CD4-positive, alpha-beta memory T cell (primary cell): ENCODE results near the gene OR56B1. TPM values are rescaled to one million over a fixed set of nuclear protein-coding genes. Genes with fewer than 3 reads are reported as not detected.
"Not testable (repeated sequence)": the region's sequence is repeated elsewhere in the genome, so short reads cannot be mapped to it uniquely, and the experiment has no call there.

Experiments used
- CTCF ChIA-PET: fragments of 350-600 bp; sonication (Branson Sonifier 250); formaldehyde crosslinking; loops from one replicate; lab custom pipeline; 2021; ENCODE audit warnings: inconsistent platforms; ENCODE audit not compliant: partially characterized antibody; lab: Charles Lee
- POLR2A ChIA-PET: fragments of 350-600 bp; sonication (Branson Sonifier 250); formaldehyde crosslinking; loops from one replicate; lab custom pipeline; 2021; ENCODE audit not compliant: partially characterized antibody; lab: Charles Lee
- DNase-seq, 5 donors: peaks; one replicate each; pipeline versions ENCODE4 v3.0.0 to v3.0.0-alpha.2; 2020 to 2022; ENCODE audit warnings: mixed read lengths in 1 of 5
- H3K27ac ChIP-seq: one replicate; pipeline ENCODE4 v1.7.0; 2013; ENCODE audit warnings: low read depth, low read length
- H3K27me3 ChIP-seq: 2 replicates; pipeline ENCODE4 v1.7.0; 2013; ENCODE audit warnings: mild to moderate bottlenecking, low read length, moderate library complexity; ENCODE audit not compliant: insufficient read depth
- H3K36me3 ChIP-seq: 2 replicates; pipeline ENCODE4 v1.7.0; 2013; ENCODE audit warnings: mild to moderate bottlenecking, low read length, moderate library complexity; ENCODE audit not compliant: insufficient read depth
- H3K4me1 ChIP-seq: 2 replicates; pipeline ENCODE4 v1.7.0; 2013; ENCODE audit warnings: mild to moderate bottlenecking, low read length, moderate library complexity; ENCODE audit not compliant: insufficient read depth
- H3K4me3 ChIP-seq, 2 donors: one replicate each; pipeline ENCODE4 v1.7.0; 2013; ENCODE audit warnings: low read length in 2 of 2, mild to moderate bottlenecking in 1 of 2
- H3K9me3 ChIP-seq, 2 donors: one replicate each; pipeline ENCODE4 v1.7.0; 2013; ENCODE audit warnings: low read length in 2 of 2, control low read depth in 1 of 2; ENCODE audit not compliant: control insufficient read depth in 1 of 2
- H3K27ac Mint-ChIP-seq, 7 donors: one replicate each; pipeline ENCODE4 v1.8.0; 2020 to 2021; ENCODE audit warnings: mixed read lengths in 7 of 7, mild to moderate bottlenecking in 6 of 7, inconsistent platforms in 3 of 7, moderate library complexity in 3 of 7
- H3K27me3 Mint-ChIP-seq, 2 donors: one replicate each; pipeline ENCODE4 v1.8.0; 2020 to 2021; ENCODE audit warnings: mixed read lengths in 2 of 2
- H3K36me3 Mint-ChIP-seq, 2 donors: one replicate each; pipeline ENCODE4 v1.8.0; 2020 to 2021; ENCODE audit warnings: mixed read lengths in 2 of 2, inconsistent platforms in 1 of 2, mild to moderate bottlenecking in 1 of 2
- H3K4me1 Mint-ChIP-seq, 4 donors: one replicate each; pipeline ENCODE4 v1.8.0; 2020 to 2021; ENCODE audit warnings: mixed read lengths in 4 of 4, mild to moderate bottlenecking in 1 of 4
- H3K4me3 Mint-ChIP-seq, 8 donors: one replicate each; pipeline ENCODE4 v1.8.0; 2020 to 2021; ENCODE audit warnings: mixed read lengths in 8 of 8, mild to moderate bottlenecking in 7 of 8, moderate library complexity in 6 of 8, inconsistent platforms in 3 of 8
- H3K9me3 Mint-ChIP-seq, 8 donors: one replicate each; pipeline ENCODE4 v1.8.0; 2020 to 2021; ENCODE audit warnings: mixed read lengths in 8 of 8, mild to moderate bottlenecking in 5 of 8, inconsistent platforms in 3 of 8, moderate library complexity in 1 of 8
- intact Hi-C: fragments of 100-400 bp; cut with micrococcal nuclease; formaldehyde crosslinking; loops from one replicate; pipeline ENCODE4 v1.15.1; 2023
- polyA plus RNA-seq, 2 donors: library from polyadenylated mRNA; unstranded; fragments of 300-500 nt; fragmentation: Illumina TruSeq; gene quantifications; one replicate each; pipeline ENCODE4 v1.2.3, GENCODE V29; 2021
- total RNA-seq, 2 experiments: library from RNA; stranded (reverse); gene quantifications; one replicate each; pipeline ENCODE4 v1.2.3, GENCODE V29; 2021

OR56B1 gene
- total and polyA plus RNA-seq, 4 experiments from 2014 or later, result 0.20 to 0.61 (median 0.44) TPM; not detected in 1

DNA sequence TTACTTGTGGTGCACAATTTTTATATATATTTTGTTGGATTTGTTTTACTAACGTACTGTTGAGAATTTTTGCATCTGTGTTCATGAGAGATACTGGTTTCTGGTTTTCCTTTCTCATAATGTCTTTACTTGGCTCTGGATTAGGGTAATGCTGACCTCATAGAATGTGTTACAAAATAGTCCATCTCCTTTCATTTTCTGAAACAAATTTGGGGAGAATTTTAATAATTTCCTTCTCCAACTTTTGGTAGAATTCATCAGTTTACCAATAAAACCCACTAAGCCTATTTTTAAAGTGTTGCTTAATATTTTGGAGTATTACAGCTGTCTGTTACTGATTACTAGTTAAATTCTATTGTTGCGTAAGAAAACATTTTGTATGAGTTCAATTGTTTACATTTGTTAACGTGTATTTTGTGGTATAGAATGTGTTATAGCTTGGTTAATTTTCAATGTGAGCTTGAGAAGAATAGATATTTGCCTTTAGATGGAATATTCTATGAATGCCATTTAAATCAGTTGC, 35.1 kb upstream of the OR56B1 start:
- no peaks in the 10 kb centered on the region for H3K9me3 ChIP-seq
- ChIA-PET CTCF (interaction anchor here (1.1 to 10.1 kb wide), 4 partner anchors 10 to 16 kb away, joined by 3 to 63 read pairs (median 12); partner anchors contain the start of genes TRIM22 and TRIM5), POLR2A (interaction anchor here (3.0 to 4.8 kb wide), 2 partner anchors 11 to 17 kb away, joined by 15 to 25 read pairs; partner anchors contain the start of genes TRIM22 and TRIM5)
- Mint-ChIP-seq H3K27ac (peak overlapping the region in 2 of 7 donors; percentile 26 to 69), H3K36me3 (peaks cover 72 to 84% of the 10 kb centered on the region in 2 donors), H3K4me1 (peaks cover 24 to 73% (median 50%) of the 10 kb centered on the region in 4 donors), H3K27me3 (no peaks in the 10 kb centered on the region), H3K4me3 (peak overlapping the region in 2 of 8 donors; percentile 25), H3K9me3 (no peaks in the 10 kb centered on the region)
- no peak overlapping the region for H3K4me3 ChIP-seq
- intact Hi-C loops, result no loop called here
- no peak overlapping the region for H3K27ac ChIP-seq
- peaks cover 52% of the 10 kb centered on the region for H3K4me1 ChIP-seq
- peaks cover 40% of the 10 kb centered on the region for H3K36me3 ChIP-seq
- no peaks in the 10 kb centered on the region for H3K27me3 ChIP-seq
- DNase-seq, result no peak

DNA sequence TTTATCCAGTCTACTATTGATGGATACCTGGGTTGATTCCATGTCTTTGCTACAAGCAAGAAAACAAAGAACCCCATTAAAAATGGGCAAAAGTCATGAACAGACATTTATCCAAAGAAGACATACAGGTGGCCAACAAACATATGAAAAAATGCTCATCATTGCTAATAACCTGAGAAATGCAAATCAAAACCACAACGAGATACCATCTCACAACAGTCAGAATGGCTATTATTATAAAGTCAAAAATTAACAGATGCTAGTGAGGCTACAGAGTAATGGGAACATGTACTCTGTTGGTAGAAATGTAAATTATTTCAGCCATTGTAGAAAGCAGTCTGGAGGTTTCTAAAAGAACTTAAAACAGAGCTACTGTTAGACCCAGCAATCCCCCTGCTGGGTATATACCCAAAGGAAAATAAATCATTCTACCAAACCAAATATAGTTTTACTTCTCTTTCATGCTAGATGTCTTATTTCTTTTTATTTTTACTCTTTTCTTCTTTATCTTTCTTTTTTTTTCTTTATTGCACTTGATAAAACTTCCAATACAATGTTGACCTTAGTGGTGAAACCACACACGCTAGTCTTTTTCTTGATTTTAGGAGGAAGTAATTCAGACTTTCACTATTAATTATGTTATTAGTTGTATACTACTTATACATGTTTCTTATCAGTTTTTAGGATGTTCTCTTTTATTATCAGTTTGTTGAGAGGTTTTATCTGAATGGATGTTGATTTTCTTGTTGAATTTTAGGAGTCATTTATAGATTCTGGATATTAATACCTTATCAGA, 32.3 kb upstream of the OR56B1 start:
- Histone ChIP-seq H3K36me3 (peaks cover 38% of the 10 kb centered on the region), H3K9me3 (no peaks in the 10 kb centered on the region), H3K27ac (no peak overlapping the region), H3K4me3 (no peak overlapping the region), H3K27me3 (no peaks in the 10 kb centered on the region), H3K4me1 (peaks cover 38% of the 10 kb centered on the region)
- ChIA-PET POLR2A (interaction anchor here (0.9 to 4.8 kb wide), 2 partner anchors 13 to 19 kb away, joined by 3 to 25 read pairs; partner anchors contain the start of genes TRIM22 and TRIM5), CTCF (interaction anchor here (1.8 to 3.4 kb wide), 2 partner anchors 14 to 20 kb away, joined by 4 to 14 read pairs; partner anchors contain the start of genes TRIM22 and TRIM5)
- peak overlapping the region; percentile 30 to 81 (median 75) for H3K27ac Mint-ChIP-seq
- peaks cover 20 to 52% (median 30%) of the 10 kb centered on the region in 4 donors for H3K4me1 Mint-ChIP-seq
- no peaks in the 10 kb centered on the region for H3K27me3 Mint-ChIP-seq
- no peaks in the 10 kb centered on the region for H3K9me3 Mint-ChIP-seq
- DNase-seq, result no peak
- peak overlapping the region in 3 of 8 donors; percentile 24 to 77 (median 41) for H3K4me3 Mint-ChIP-seq
- intact Hi-C loops, result no loop called here
- H3K36me3 Mint-ChIP-seq, result peaks cover 76 to 77% of the 10 kb centered on the region in 2 donors

DNA sequence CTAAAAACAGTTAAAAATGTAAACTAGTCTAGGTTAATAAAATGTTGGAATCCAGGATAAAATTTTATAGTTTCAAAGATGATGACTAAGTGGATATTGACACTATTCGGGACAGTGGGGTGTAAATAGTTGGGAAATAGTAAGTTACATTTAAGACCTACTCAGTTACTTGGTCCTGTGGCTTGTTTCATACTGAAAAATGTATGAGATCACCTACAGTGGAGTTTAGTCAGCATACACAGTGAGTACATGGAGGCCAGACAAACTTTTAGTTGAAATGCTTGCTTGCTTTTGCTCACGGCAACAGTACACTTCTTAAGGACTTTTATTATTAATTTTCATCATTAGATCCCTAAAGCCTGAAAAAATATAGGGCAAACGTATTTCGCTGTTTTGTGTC, 30.6 kb upstream of the OR56B1 start:
- intact Hi-C loops, result no loop called here
- peaks cover 52% of the 10 kb centered on the region for H3K36me3 ChIP-seq
- ChIA-PET CTCF (interaction anchor here (1.4 to 3.4 kb wide), 2 partner anchors 10 to 21 kb away, joined by 4 to 14 read pairs; partner anchors contain the start of gene TRIM5), POLR2A (interaction anchor here (1.3 to 1.6 kb wide), 2 partner anchors 10 to 21 kb away, joined by 3 to 9 read pairs; partner anchors contain the start of gene TRIM5)
- H3K4me3 ChIP-seq, result no peak overlapping the region
- Mint-ChIP-seq H3K4me1 (peaks cover 18 to 41% (median 27%) of the 10 kb centered on the region in 4 donors), H3K36me3 (peaks cover 70 to 79% of the 10 kb centered on the region in 2 donors), H3K9me3 (no peaks in the 10 kb centered on the region), H3K27me3 (no peaks in the 10 kb centered on the region), H3K4me3 (no peak overlapping the region), H3K27ac (peak overlapping the region in 6 of 7 donors; percentile 15 to 86 (median 62))
- H3K4me1 ChIP-seq, result peaks cover 30% of the 10 kb centered on the region
- no peaks in the 10 kb centered on the region for H3K27me3 ChIP-seq
- DNase-seq, result no peak
- H3K9me3 ChIP-seq, result no peaks in the 10 kb centered on the region
- no peak overlapping the region for H3K27ac ChIP-seq

DNA sequence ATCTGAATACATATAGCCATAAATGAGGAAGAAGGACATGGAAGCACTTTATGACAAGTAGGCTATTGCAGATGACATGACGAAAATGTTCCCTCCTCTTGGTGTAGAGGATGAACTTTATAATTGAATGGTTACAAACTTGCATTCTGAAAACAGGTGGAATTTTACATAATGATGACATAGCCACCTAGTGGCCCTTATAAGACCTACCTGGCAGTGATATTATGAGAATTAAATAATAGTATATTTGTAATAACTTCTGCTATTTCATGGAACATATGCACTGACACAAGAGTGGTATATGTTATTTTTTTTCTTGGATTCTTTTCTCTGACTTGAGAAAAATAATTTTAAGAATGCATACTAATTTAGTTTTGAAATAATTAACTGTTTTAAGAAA, 23.7 kb upstream of the OR56B1 start:
- ChIA-PET CTCF (interaction anchor here (1.4 to 6.6 kb wide), 8 partner anchors 12 to 111 kb away, joined by 3 to 71 read pairs (median 5); partner anchors contain the start of genes TRIM22, TRIM34 and TRIM5), POLR2A (interaction anchor here (0.7 to 2.5 kb wide), 3 partner anchors 19 to 28 kb away, joined by 4 to 10 read pairs (median 5); partner anchors contain the start of genes TRIM22 and TRIM5)
- Mint-ChIP-seq H3K4me3 (no peak overlapping the region), H3K4me1 (peaks cover 0 to 5% (median 5%) of the 10 kb centered on the region in 4 donors), H3K9me3 (peaks cover 0 to 10% (median 3%) of the 10 kb centered on the region in 8 donors), H3K27me3 (no peaks in the 10 kb centered on the region), H3K36me3 (peaks cover 18 to 39% of the 10 kb centered on the region in 2 donors), H3K27ac (peak overlapping the region in 4 of 7 donors; percentile 18 to 44 (median 26))
- Histone ChIP-seq H3K4me1 (no peaks in the 10 kb centered on the region), H3K27ac (no peak overlapping the region), H3K27me3 (no peaks in the 10 kb centered on the region), H3K4me3 (no peak overlapping the region), H3K36me3 (peaks cover 27% of the 10 kb centered on the region), H3K9me3 (no peaks in the 10 kb centered on the region)
- DNase-seq, result peak in 1 of 5 donors; percentile 5
- intact Hi-C loops, result loop anchor here (1.0 kb wide), 2 partner anchors 28 to 112 kb away; no protein-coding TSS in a partner anchor

DNA sequence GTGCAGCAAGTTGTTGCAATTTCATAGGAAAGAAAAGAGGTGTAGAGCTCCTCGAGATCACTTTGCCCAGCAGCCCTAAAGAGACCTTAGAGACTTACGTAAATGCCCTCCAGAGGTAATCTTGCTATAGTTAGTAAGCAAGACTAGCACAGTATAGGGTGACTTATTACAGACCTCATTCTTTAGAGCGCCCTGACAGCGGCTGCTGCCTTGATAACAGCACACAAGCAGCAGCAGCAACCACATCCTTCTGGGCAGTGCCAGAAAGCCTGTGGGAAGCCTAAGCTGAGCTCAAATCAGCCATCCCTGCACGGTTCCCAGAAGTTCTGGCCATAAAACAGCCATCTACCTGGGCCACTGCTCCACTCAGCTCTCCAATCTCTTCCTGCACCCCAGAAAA, 22.6 kb upstream of the OR56B1 start:
- no peak overlapping the region for H3K4me3 Mint-ChIP-seq
- Histone ChIP-seq H3K27ac (no peak overlapping the region), H3K27me3 (no peaks in the 10 kb centered on the region), H3K4me1 (no peaks in the 10 kb centered on the region), H3K36me3 (peaks cover 17% of the 10 kb centered on the region), H3K9me3 (no peaks in the 10 kb centered on the region), H3K4me3 (no peak overlapping the region)
- peaks cover 10 to 36% of the 10 kb centered on the region in 2 donors for H3K36me3 Mint-ChIP-seq
- peaks cover 0 to 4% (median 2%) of the 10 kb centered on the region in 4 donors for H3K4me1 Mint-ChIP-seq
- peaks cover 0 to 15% (median 5%) of the 10 kb centered on the region in 8 donors for H3K9me3 Mint-ChIP-seq
- intact Hi-C loops, result no loop called here
- POLR2A ChIA-PET, result interaction anchor here (0.5 to 0.7 kb wide), 2 partner anchors 14 to 26 kb away, joined by 3 read pairs; no protein-coding TSS in a partner anchor
- no peak for DNase-seq
- H3K27ac Mint-ChIP-seq, result no peak overlapping the region
- CTCF ChIA-PET, result interaction anchor here (0.7 to 6.6 kb wide), 9 partner anchors 12 to 114 kb away, joined by 3 to 71 read pairs (median 3); partner anchors contain the start of genes TRIM22 and TRIM5
- no peaks in the 10 kb centered on the region for H3K27me3 Mint-ChIP-seq

DNA sequence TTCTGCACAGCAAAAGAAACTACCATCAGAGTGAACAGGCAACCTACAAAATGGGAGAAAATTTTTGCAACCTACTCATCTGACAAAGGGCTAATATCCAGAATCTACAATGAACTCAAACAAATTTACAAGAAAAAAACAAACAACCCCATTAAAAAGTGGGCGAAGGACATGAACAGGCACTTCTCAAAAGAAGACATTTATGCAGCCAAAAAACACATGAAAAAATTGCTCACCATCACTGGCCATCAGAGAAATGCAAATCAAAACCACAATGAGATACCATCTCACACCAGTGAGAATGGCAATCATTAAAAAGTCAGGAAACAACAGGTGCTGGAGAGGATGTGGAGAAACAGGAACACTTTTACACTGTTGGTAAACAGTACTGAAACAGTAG, 19.7 kb upstream of the OR56B1 start:
- POLR2A ChIA-PET, result not testable (repeated sequence)

More for the DNA sequence above, 19.7 kb upstream of the OR56B1 start:
- CTCF ChIA-PET, H3K4me1 ChIP-seq, H3K9me3 ChIP-seq, H3K27me3 ChIP-seq, H3K27me3 Mint-ChIP-seq, H3K4me3 ChIP-seq, H3K4me3 Mint-ChIP-seq, H3K36me3 ChIP-seq, H3K27ac ChIP-seq, intact Hi-C loops, H3K4me1 Mint-ChIP-seq, DNase-seq, H3K27ac Mint-ChIP-seq: not testable (repeated sequence)
- peaks cover 11 to 22% of the 10 kb centered on the region in 2 donors for H3K36me3 Mint-ChIP-seq
- peaks cover 0 to 22% (median 8%) of the 10 kb centered on the region in 8 donors for H3K9me3 Mint-ChIP-seq
